ENCODE results near the gene PPM1A. TPM values are rescaled to one million over a fixed set of nuclear protein-coding genes. Genes with fewer than 3 reads are reported as not detected.

PPM1A gene
- 30.9 to 41.9 TPM (median 34.1 TPM) in 5 replicates for total RNA-seq (2022; extraction: Qiagen RNA extraction)

DNA sequence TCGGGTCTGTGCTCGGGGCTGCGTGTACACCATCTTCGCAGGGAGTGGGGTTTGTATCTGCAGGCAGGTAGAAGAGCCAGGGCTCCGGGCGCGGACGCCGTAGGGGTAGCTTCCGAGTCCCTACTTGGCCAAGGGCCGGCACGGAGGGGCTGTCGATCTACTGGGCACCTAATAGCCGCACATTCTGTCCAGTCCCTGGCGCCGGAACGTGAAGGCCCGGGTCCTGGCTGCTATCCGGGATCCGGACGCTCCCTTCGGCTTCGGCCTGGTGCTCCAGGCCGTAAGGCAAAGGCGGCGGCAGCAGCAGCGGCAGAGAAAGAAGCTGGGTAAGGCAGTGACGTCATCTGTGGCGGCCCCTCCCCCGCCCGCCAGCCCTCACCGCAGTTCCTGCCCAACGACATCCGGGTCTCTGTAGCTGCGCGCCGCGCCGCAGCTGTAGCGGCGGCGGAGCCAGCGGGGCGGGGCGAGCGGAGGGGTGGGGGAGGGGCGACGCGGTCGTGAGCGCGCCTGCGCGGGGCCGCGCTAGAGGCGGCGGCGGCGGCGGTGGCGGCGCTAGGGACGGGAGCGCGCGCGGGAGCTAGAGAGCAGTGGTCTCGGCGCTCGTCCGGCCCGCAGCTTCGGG lies at the start of gene PPM1A:
PPM1A (plus strand) TSS at position 525 of the 622 bp plus-strand sequence. CDS start 33,483 bp downstream, outside the sequence.

Other genes starting within 250 kb of the PPM1A start
- gene PCNX4, start 157.3 kb upstream of the PPM1A start, total RNA-seq (2022; extraction: Qiagen RNA extraction): 26.5 to 43.7 TPM (median 27.1 TPM) in 5 replicates
- 78.6 to 88.1 TPM (median 80.3 TPM) in 5 replicates for gene DHRS7, start 83.8 kb upstream of the PPM1A start, total RNA-seq (2022; extraction: Qiagen RNA extraction)
- not detected in 5 replicates for gene C14orf39, start 236.8 kb downstream of the PPM1A start, total RNA-seq (2022; extraction: Qiagen RNA extraction)